ELF-1 (cell line): Measurements from ENCODE around the gene GABRB2.
"Not testable (repeated sequence)": the region's sequence is repeated elsewhere in the genome, so short reads cannot be mapped to it uniquely, and the experiment has no call there.

Source experiments
- DNase-seq: peaks from one replicate; pipeline ENCODE4 v3.0.0-alpha.2; 2016; ENCODE audit warnings: low read depth, low spot score

The GABRB2 gene

GRCh38 chr5:161301586-161301985 is 244.9 kb downstream of the GABRB2 start:
- DNase-seq = no peak

DNA sequence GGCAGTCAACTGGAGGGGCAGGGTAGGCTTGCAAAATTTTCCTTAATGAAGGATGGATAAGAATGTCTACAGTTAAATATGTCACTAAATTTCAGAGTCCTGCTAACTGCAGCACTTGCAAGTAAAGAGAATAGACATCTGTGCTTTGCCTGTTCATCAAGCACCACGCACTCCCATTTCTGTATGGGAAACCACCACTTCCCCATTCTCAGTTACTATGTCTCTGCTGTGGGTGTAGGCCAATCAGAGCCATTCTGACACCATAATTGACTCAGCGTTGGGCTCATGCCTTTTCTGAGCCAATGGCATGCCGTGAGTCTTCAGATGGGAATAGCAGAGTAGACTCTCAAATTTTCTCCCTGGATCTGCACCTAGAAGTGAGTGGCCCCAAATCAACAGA is 247.5 kb downstream of the GABRB2 start:
- no peak for DNase-seq

DNA sequence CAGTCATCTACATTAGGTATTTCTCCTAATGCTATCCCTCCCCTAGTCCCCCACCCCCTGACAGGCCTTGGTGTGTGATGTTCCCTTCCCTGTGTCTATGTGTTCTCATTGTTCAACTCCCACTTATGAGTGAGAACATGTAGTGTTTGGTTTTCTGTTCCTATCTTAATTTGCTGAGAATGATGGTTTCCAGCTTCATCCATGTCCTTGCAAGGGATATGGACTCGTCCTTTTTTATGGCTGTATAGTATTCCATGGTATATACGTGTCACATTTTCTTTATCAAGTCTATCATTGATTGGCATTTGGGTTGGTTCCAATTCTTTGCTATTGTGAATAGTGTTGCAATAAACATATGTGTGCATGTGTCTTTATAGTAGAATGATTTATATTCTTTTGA is 249.1 kb downstream of the GABRB2 start:
- not testable (repeated sequence) for DNase-seq

- no peak for DNase-seq
Observed at GRCh38 chr5:161295721-161296250, 250.7 kb downstream of the GABRB2 start.

GRCh38 chr5:161288071-161288470 is 258.5 kb downstream of the GABRB2 start:
- DNase-seq = no peak

DNA sequence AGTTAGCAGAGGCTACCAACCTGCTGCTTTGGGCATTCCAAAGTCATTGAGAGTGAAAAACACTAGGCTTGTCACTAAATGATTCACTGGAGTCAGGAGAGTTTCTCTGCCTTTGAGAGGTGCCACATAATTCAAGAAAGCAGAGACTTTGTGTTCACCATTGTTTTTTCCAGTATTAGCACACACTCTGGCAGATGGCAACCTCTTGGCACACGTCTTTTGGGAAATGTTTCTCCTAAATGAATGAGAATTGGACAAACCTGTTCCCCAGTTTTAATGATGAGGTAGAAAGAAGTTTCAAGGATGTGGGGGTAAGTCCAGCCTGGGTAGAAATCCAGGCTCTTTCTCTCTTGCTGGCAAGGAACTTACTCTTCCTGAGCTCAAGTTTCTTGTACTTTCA is 259.1 kb downstream of the GABRB2 start:
- no peak for DNase-seq

GRCh38 chr5:161286066-161286655 is 260.4 kb downstream of the GABRB2 start:
- DNase-seq = no peak

DNA sequence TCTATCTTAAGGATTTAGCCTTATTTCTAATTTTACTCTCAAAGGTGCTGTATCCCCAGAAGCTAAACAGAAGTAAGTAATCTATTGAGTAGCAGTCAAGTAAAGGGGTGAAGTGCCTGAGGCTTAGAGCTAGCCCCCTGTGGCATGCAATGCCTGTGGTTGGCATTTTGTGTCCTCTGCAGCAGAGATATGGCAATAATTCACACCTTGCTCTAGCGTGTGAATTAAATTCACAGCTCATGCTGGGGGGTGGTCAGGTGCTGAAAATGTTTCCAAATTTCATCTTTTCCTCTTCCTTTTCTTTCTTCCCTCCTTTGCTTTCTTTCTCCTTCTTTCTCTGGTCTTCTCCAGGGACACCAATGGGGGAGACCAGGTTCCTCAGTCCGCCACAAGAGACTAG is 262.1 kb downstream of the GABRB2 start:
- no peak for DNase-seq

GRCh38 chr5:161283296-161283695 is 263.2 kb downstream of the GABRB2 start:
- DNase-seq = no peak

- DNase-seq = no peak
Observed at GRCh38 chr5:161278739-161279660, 267.5 kb downstream of the GABRB2 start.

GRCh38 chr5:161277011-161277410 is 269.5 kb downstream of the GABRB2 start:
- DNase-seq = no peak

DNA sequence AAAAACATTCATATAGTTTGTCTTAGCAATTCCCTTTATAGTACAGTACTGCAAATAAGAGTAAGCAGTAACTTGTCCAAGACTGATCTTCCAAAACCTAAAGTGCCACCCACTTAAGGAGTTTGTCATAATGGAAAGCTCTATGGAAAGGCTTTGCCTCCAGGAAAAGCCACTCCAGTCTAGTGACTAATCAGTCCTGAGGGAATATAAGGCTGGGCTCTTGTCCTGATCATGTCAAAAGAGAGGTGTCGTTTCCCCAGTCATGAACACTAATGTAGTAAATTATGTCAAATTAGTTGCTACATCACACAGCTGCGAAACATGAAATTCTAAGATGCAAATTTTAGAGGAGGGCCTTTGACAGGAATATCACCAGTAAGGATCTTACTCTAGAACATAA is 271.6 kb downstream of the GABRB2 start:
- DNase-seq = no peak

DNA sequence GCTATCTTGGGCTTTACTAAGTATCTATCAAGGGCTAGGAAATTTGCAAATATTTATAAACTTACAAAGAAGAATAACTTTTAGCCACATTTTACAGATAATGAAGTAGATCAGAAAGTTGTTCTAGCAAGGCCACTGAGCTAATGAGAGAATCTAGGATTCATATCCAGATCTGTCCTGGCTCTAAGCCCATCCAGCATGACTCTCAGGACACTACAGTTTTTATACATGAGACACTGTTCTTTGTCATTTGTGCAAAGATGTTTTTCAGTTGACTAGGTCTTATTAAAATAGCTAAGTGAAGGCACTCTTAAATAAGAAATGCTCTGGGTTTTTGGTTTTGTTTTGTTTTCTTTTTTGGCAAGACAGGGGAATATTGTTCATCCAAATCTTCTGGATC is 273.1 kb downstream of the GABRB2 start:
- DNase-seq = no peak

DNA sequence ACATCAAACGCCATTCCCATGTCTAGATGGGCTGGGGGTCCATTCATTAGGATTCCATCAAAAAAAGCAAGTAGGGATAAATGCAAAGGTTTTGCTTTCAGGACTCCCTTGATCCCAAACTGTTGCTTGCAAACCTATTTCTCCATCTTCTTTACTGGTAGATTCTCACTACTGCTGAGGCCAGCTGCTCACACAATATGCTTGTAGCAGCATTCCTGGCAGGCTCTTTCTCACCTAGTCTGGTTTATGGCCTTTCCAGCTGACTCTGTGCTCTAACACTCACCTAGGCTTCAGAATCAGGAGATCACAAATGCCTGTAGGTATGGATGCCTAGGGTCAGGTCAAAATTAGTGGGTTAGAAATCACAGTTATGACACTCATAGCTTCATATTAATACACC is 274.7 kb downstream of the GABRB2 start:
- no peak for DNase-seq

DNA sequence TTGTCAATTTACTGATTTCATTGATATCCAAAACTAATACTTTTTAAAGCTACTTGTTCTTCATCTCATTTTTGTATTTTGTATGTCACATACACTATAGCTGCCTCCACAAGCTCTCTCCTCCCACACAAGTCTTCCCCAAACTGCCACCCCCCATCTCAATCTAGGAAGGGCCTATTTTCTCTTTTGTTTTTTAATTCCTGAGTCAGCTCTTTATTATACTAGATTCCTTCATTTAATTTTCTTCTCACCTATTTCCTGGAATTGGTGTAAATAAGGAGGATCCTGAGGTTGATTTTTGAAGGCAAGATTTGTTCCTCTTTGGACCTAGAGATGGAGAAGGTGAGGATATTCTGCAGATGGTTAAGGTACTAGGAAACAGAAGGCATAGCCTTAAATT is 277.4 kb downstream of the GABRB2 start:
- no peak for DNase-seq

DNA sequence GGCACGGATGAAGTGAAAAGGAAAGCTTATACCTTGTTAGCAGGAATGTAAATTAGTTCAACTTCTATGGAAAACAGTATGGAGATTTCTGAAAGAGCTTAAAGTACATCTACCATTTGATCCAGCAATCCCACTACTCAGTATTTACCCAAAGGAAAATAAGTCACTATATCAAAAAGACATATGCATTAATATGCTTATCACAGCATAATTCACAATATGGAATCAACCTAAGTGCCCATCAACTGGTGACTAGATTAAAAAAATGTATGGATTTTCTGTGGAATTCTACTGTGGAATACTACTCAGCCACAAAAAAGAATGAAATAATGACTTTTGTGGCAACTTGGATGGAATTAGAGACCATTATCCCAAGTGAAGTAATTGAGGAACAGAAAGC is 279.6 kb downstream of the GABRB2 start:
- DNase-seq = no peak

GRCh38 chr5:161265006-161265405 is 281.5 kb downstream of the GABRB2 start:
- no peak for DNase-seq

DNA sequence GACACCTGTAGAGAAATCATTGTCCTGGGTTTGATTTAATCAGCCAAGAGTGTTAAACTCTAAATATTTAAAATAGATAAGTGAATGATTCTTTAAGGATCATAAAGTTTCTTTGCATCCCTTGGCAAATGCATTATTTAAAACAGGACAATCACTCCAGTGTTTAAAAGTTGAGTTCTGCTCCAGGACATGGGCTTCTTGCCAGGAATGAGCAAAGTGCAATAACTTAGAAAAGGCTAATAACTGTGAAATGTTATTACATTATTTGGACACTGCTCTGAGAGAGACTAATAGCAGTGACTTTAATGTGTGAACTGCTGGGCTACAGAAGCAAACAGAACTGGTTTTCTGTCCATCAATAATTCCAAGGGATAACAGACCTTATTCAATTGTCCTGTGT is 283.3 kb downstream of the GABRB2 start:
- DNase-seq = no peak

DNA sequence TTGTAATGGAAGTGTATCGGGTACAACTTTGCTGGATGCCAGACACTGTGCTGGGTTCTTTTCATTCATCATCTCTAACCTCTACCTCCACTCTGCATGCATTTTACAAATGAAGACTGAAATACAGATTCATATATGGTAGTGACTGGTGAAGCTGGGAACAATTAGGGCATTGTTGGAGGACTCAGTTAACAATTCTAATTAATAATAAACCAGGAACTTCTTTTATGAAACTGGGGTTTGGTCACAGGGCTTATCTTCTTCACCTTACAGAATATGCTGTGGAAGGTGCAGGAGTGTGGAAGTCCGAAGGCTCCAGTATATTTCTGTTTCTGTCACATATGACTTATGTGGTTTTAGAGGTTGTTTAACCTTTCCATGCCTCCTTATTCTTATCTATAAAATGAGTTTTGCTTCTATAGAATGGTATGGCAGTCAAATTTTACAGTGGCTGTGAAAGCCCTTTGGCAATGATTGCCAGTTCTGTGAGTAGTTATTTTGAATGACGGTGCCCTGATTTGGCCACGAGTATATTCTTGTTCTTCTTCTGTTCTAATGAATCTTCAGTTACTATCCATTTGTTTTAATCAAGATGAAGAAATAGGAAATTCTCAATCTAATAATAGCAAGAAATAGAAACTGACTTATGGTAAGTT is 284.7 kb downstream of the GABRB2 start:
- no peak for DNase-seq

GRCh38 chr5:161258438-161258837 is 288.1 kb downstream of the GABRB2 start:
- no peak for DNase-seq

GRCh38 chr5:161256957-161257356 is 289.6 kb downstream of the GABRB2 start:
- no peak for DNase-seq

GRCh38 chr5:161252955-161253354 is 293.6 kb downstream of the GABRB2 start:
- peak; percentile 26 for DNase-seq
